Gastroesophageal sphincter (tissue), 4 donors: ENCODE results near the gene KLHL40. TPM values are rescaled to one million over a fixed set of nuclear protein-coding genes. Genes with fewer than 3 reads are reported as not detected.
A peak's percentile ranks its signal among the peaks of the same experiment; 100 is the strongest.

Experiments used
- ATAC-seq: fragments of 150-250 bp; one replicate; pipeline ENCODE4 v1.9.1; 2016; ENCODE audit warnings: mild to moderate bottlenecking, moderate library complexity
- H3K27ac ChIP-seq, 4 donors: fragments of 200-600 bp; sonication (generic) in 3 of 4; 1 replicate in 3 of 4; 2 replicates in 1 of 4; pipeline ENCODE4 v1.5.1; 2016 to 2019
- H3K27me3 ChIP-seq: fragments of 200-600 bp; sonication (generic); one replicate; pipeline ENCODE4 v1.5.1; 2019
- H3K36me3 ChIP-seq, 2 donors: fragments of 200-600 bp; sonication (generic); one replicate each; pipeline ENCODE4 v1.5.1; 2019; ENCODE audit warnings: control low read depth in 1 of 2
- H3K4me1 ChIP-seq, 3 donors: fragments of 200-600 bp; sonication (generic); 1 replicate in 2 of 3; 2 replicates in 1 of 3; pipeline ENCODE4 v1.5.1; 2016 to 2019; ENCODE audit warnings: control low read depth in 2 of 3
- H3K4me3 ChIP-seq, 2 donors: fragments of 200-600 bp; sonication (generic); one replicate each; pipeline ENCODE4 v1.5.1; 2019; ENCODE audit warnings: mild to moderate bottlenecking in 1 of 2, moderate library complexity in 1 of 2
- H3K9me3 ChIP-seq, 3 donors: fragments of 200-600 bp; sonication (generic); one replicate each; pipeline ENCODE4 v1.5.1; 2017 to 2019; ENCODE audit warnings: control low read depth in 2 of 3
- EP300 ChIP-seq: sonication (generic); formaldehyde crosslinking; IDR thresholded peaks from one replicate; pipeline ENCODE4 v1.6.1; 2017; ENCODE audit warnings: antibody characterized with exemption, mild to moderate bottlenecking
- POLR2A ChIP-seq, 2 donors: fragments of 450-650 bp; IDR thresholded peaks; one replicate each; pipeline ENCODE4 v1.6.1; 2017; ENCODE audit warnings: antibody characterized with exemption in 2 of 2, mild to moderate bottlenecking in 2 of 2, moderate library complexity in 1 of 2
- POLR2AphosphoS5 ChIP-seq: sonication (generic); formaldehyde crosslinking; IDR thresholded peaks from one replicate; pipeline ENCODE4 v1.6.1; 2017; ENCODE audit warnings: antibody characterized with exemption
- WGBS, 2 donors: methylation state at CpG; one replicate each; pipeline ENCODE4 v1.1.5; 2018; ENCODE audit warnings: low coverage in 1 of 2; 5-methylcytosine and 5-hydroxymethylcytosine counted together
- total RNA-seq, 4 donors: library from RNA; depleted of rRNA; stranded (reverse); fragments of >200 nt; gene quantifications; one replicate each; pipeline ENCODE4 v1.1.0, GENCODE V29; 2016
- TF ChIP-seq, protein P1 (sequence below), 4 experiments: fragments of 200-600 bp in 2 of 4; fragments of 450-650 bp in 2 of 4; sonication (generic) in 1 of 4; IDR thresholded peaks; one replicate each; pipeline ENCODE4 v1.5.1; 2017 to 2019; ENCODE audit warnings: antibody characterized with exemption in 4 of 4, mild to moderate bottlenecking in 2 of 4, moderate library complexity in 2 of 4

KLHL40 gene
- total RNA-seq, 4 donors from 2014 or later = not detected

DNA sequence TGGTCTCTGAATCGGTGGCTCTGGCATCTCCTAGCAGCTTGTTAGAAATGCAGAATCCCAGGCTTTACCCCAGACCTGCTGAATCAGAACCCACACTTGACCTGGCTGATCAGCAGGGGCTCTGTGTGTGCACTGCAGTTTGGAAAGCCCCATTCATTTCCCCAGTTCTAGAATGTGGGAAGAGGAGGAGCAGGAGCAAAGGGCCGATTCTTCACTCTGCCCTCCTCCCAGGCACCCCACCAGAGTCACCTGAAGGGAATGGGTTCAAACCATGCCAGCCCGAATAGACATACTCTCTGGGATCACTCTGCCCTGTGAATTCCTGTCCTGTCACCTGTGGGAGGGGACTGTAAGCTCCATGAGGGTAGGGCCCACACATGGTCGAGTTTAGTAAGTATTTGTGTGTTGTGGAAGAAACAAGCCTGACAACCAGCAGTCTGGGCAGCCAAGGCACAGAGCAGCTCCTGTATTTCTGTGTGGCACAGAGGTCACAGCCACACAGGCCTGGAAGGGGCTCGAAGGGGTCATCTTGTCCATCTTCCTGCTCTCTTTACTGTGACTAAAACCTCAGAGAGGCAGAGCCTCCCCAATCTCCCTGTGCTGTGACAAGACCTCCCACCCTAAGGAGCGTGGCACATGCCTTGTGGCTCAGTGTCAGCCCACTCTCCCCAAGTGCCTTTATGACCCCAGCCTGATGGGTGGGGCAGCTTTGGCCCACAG lies 46.3 kb downstream of the KLHL40 start:
- no peaks in the 10 kb centered on the region for H3K9me3 ChIP-seq
- 100% methylated on average over 1 of the region's 6 CpGs; no CpG with 5 or more reads in 1 of the 2 donors for WGBS, 2 donors
- H3K4me3 ChIP-seq = no peak overlapping the region
- no peak for ATAC-seq
- peak overlapping the region in 2 of 4 donors; percentile 45 to 65 for H3K27ac ChIP-seq
- H3K4me1 ChIP-seq = peaks cover 0 to 19% (median 0%) of the 10 kb centered on the region in 3 donors
- no peak for TF ChIP-seq POLR2A (IDR thresholded peaks at IDR 0.05)
- no peak for TF ChIP-seq POLR2AphosphoS5
- TF ChIP-seq EP300 = no peak
- TF ChIP-seq, protein P1, sequence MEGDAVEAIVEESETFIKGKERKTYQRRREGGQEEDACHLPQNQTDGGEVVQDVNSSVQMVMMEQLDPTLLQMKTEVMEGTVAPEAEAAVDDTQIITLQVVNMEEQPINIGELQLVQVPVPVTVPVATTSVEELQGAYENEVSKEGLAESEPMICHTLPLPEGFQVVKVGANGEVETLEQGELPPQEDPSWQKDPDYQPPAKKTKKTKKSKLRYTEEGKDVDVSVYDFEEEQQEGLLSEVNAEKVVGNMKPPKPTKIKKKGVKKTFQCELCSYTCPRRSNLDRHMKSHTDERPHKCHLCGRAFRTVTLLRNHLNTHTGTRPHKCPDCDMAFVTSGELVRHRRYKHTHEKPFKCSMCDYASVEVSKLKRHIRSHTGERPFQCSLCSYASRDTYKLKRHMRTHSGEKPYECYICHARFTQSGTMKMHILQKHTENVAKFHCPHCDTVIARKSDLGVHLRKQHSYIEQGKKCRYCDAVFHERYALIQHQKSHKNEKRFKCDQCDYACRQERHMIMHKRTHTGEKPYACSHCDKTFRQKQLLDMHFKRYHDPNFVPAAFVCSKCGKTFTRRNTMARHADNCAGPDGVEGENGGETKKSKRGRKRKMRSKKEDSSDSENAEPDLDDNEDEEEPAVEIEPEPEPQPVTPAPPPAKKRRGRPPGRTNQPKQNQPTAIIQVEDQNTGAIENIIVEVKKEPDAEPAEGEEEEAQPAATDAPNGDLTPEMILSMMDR (IDR thresholded peaks at IDR 0.05) = no peak
- H3K36me3 ChIP-seq = no peaks in the 10 kb centered on the region
- H3K27me3 ChIP-seq = no peaks in the 10 kb centered on the region

DNA sequence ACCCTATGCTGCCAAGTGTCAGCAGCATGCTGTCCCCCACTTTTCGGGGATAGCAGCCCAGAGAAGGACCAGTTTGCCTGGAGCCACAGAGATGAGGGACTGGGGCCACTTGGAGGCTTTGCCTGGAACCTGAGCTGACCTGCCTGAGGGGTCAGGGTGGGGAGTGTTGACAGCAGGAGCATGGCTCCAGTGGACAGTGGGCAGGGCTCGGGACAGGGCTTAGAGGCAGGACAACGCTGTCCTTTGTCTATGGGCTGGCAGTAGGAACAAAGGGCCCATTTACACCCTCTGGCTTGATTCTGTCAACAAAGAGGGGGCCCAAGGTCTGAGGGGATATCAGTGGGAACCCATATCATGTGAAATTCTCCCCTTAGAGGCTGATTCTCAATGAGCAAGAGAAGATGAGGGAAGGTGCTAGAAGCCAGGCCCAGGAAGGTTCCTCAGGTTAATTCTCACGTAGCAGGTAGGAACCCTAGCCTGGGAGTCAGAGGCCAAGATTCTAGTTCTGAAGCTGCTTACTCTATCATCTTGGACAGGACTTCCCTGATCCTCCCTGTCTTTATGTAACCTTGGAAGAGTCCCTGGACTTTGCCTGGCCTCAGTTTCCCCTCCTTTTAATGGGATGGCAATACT lies 47.0 kb downstream of the KLHL40 start:
- Histone ChIP-seq H3K4me3 (no peak overlapping the region), H3K27me3 (no peaks in the 10 kb centered on the region), H3K9me3 (no peaks in the 10 kb centered on the region), H3K27ac (peak overlapping the region in 2 of 4 donors; percentile 45 to 65), H3K36me3 (no peaks in the 10 kb centered on the region), H3K4me1 (peaks cover 0 to 15% (median 0%) of the 10 kb centered on the region in 3 donors)
- WGBS, 2 donors = 100% methylated on average over 1 of the region's 4 CpGs
- TF ChIP-seq EP300 = no peak
- TF ChIP-seq, protein P1 (IDR thresholded peaks at IDR 0.05) = no peak
- no peak for ATAC-seq

GRCh38 chr3:42732829-42733459 lies 47.6 kb downstream of the KLHL40 start:
- TF ChIP-seq POLR2A (IDR thresholded peaks at IDR 0.05) (no peak), EP300 (no peak), POLR2AphosphoS5 (no peak)
- TF ChIP-seq, protein P1 (IDR thresholded peaks at IDR 0.05) = no peak
- no peaks in the 10 kb centered on the region for H3K9me3 ChIP-seq
- WGBS, 2 donors = 93% methylated on average over 8 of the region's 9 CpGs; no CpG with 5 or more reads in 1 of the 2 donors
- peaks cover 0 to 10% (median 0%) of the 10 kb centered on the region in 3 donors for H3K4me1 ChIP-seq
- H3K4me3 ChIP-seq = no peak overlapping the region
- no peaks in the 10 kb centered on the region for H3K36me3 ChIP-seq
- peak overlapping the region in 2 of 4 donors; percentile 38 to 44 for H3K27ac ChIP-seq
- no peaks in the 10 kb centered on the region for H3K27me3 ChIP-seq
- no peak for ATAC-seq

- H3K9me3 ChIP-seq = no peaks in the 10 kb centered on the region
- TF ChIP-seq POLR2A (IDR thresholded peaks at IDR 0.05) (no peak), POLR2AphosphoS5 (no peak), EP300 (no peak)
- TF ChIP-seq, protein P1 (IDR thresholded peaks at IDR 0.05) = no peak
- ATAC-seq = peak; percentile 12
- H3K27ac ChIP-seq = peak overlapping the region in 1 of 4 donors; percentile 44
- no peak overlapping the region for H3K4me3 ChIP-seq
- WGBS, 2 donors = 68% methylated on average over 8 of the region's 13 CpGs; no CpG with 5 or more reads in 1 of the 2 donors
- peaks cover 0 to 7% (median 0%) of the 10 kb centered on the region in 3 donors for H3K4me1 ChIP-seq
- H3K36me3 ChIP-seq = no peaks in the 10 kb centered on the region
- H3K27me3 ChIP-seq = no peaks in the 10 kb centered on the region
Observed at GRCh38 chr3:42733501-42734262, 48.3 kb downstream of the KLHL40 start.
